NT2/D1 (cell line): ENCODE data around the gene TENT4A.

Experiments
- DNase-seq: peaks from one replicate; pipeline ENCODE4 v3.0.0-alpha.2; 2011; ENCODE audit warnings: low read depth, low spot score
- H3K27me3 ChIP-seq: 2 replicates; pipeline ENCODE4 v1.6.0; 2011; ENCODE audit warnings: mild to moderate bottlenecking; ENCODE audit not compliant: insufficient read length, insufficient read depth
- H3K36me3 ChIP-seq: 2 replicates; pipeline ENCODE4 v1.6.1; 2011; ENCODE audit warnings: mild to moderate bottlenecking, low read length, mixed read lengths; ENCODE audit not compliant: insufficient read depth, insufficient read length
- H3K4me1 ChIP-seq: 2 replicates; pipeline ENCODE4 v1.5.1; 2011; ENCODE audit not compliant: insufficient read depth, insufficient read length
- H3K4me3 ChIP-seq: 2 replicates; pipeline ENCODE4 v1.5.1; 2011; ENCODE audit warnings: low read depth; ENCODE audit not compliant: insufficient read length
- H3K9ac ChIP-seq: 2 replicates; pipeline ENCODE4 v1.6.0; 2011; ENCODE audit warnings: low read depth; ENCODE audit not compliant: insufficient read length
- H3K9me3 ChIP-seq: 2 replicates; pipeline ENCODE4 v1.5.1; 2011; ENCODE audit warnings: mild to moderate bottlenecking, low read length; ENCODE audit not compliant: insufficient read depth
- SUZ12 ChIP-seq: IDR thresholded peaks from 2 replicates; pipeline ENCODE4 v1.6.1; 2011; ENCODE audit not compliant: insufficient read length, insufficient read depth; ENCODE audit errors: extremely low read depth
- YY1 ChIP-seq: IDR thresholded peaks from 2 replicates; pipeline ENCODE4 v1.6.1; 2011; ENCODE audit not compliant: insufficient read length, insufficient read depth
- ZNF274 ChIP-seq: IDR thresholded peaks from 2 replicates; pipeline ENCODE4 v1.6.1; 2011; ENCODE audit warnings: mild to moderate bottlenecking, low read depth, low read length

TENT4A gene

DNA sequence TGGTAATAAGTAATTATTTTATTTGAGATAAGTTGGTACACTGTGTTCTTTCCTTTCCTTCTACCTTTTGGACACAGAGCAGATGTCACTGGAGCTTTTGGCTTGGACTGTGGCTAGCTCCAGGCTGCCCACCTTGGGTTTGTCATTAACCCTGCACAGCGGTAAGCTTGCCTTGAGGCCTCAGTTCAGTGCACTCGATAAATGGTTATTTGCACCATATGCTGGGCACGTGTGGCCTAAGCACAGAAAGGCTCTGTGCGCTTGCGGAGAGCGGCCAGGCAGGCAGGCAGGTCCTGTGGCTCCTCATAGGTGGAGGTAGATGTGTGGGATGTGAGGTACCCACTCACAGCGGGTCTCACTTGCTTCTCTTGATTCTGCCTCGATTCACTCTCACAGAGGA, 30.0 kb upstream of the TENT4A start:
- H3K9ac ChIP-seq: no peak overlapping the region
- peaks cover 29% of the 10 kb centered on the region for H3K27me3 ChIP-seq
- no peak overlapping the region for H3K4me3 ChIP-seq
- H3K9me3 ChIP-seq: no peaks in the 10 kb centered on the region
- H3K4me1 ChIP-seq: no peaks in the 10 kb centered on the region
- TF ChIP-seq SUZ12: no peak
- no peak for TF ChIP-seq YY1
- TF ChIP-seq ZNF274: no peak
- no peak for DNase-seq
- no peaks in the 10 kb centered on the region for H3K36me3 ChIP-seq

DNA sequence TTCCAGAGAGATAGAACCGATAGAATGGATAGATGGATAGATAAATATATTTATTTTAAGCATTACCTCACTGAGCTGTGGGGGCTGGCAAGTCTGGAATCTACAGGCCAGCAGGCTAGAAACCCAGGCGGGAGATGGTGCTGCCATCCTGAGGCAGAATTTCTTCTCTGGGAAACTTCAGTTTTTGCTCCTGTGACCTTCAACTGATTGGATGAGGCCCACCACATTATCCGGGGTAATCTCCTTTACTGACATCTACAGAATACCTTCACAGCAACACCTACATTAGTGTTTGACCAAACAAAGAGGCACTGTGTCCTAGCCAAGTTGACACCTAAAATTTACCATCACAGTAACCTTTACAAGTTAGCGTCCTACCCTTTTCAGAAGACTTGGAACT, 29.2 kb upstream of the TENT4A start:
- Histone ChIP-seq H3K4me3 (no peak overlapping the region), H3K9me3 (no peaks in the 10 kb centered on the region), H3K27me3 (peaks cover 34% of the 10 kb centered on the region), H3K4me1 (no peaks in the 10 kb centered on the region), H3K9ac (no peak overlapping the region), H3K36me3 (no peaks in the 10 kb centered on the region)
- no peak for DNase-seq
- TF ChIP-seq YY1 (no peak), SUZ12 (no peak), ZNF274 (no peak)

DNA sequence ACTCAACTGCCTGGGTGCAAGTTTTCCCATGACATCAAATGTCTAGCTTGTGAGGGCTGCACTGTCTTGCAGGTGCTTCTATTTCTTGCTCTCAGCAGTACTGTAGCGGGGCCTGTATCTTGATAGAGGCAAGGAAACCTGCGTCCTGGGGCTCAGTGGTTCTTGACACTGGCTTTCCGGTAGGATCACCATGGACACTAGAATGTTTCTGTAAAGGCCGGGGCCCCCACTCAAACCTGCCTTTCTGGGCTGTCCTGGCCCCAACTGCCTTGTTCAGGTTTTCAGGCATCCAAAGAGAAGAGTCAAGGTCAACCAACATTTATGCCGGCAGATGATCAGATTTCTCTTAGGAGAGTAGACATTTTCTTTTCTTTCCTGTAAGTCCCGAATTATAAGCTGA, 26.7 kb upstream of the TENT4A start:
- no peak overlapping the region for H3K4me3 ChIP-seq

DNA sequence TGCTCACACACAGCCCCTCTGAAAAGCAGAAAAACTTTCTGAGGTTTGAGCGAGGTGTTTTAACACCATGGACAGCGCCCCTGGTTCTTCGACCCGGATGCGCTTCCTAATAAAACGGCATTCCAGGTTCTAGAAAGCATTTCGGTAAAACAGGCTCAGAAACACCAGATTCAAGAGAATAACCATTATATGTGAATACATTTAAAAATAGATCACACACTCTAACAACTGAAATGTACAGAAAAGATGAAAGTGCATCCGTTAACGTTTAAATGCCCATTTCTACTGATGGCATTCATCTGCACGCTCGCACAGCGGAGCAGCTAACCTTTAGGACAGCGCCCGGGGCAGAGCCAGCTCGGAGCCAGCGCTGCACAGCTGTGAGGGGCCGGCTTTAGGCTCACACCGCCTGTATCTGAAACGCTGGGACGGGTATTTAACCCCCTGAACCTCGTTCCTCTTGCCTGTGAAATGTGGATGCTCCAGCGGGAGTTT, 26.3 kb upstream of the TENT4A start:
- peak; percentile 36 for DNase-seq
- H3K9ac ChIP-seq: peak overlapping the region; percentile 10
- peak overlapping the region; percentile 9 for H3K4me3 ChIP-seq
- H3K36me3 ChIP-seq: no peaks in the 10 kb centered on the region
- no peak for TF ChIP-seq ZNF274
- TF ChIP-seq YY1: no peak
- TF ChIP-seq SUZ12: no peak
- H3K9me3 ChIP-seq: no peaks in the 10 kb centered on the region
- H3K27me3 ChIP-seq: peaks cover 34% of the 10 kb centered on the region
- no peaks in the 10 kb centered on the region for H3K4me1 ChIP-seq

More for the DNA sequence above, 26.7 kb upstream of the TENT4A start:
- Histone ChIP-seq H3K36me3 (no peaks in the 10 kb centered on the region), H3K9me3 (no peaks in the 10 kb centered on the region), H3K27me3 (peaks cover 34% of the 10 kb centered on the region), H3K9ac (no peak overlapping the region), H3K4me1 (no peaks in the 10 kb centered on the region)
- TF ChIP-seq ZNF274: no peak
- no peak for TF ChIP-seq SUZ12
- TF ChIP-seq YY1: no peak
- no peak for DNase-seq

DNA sequence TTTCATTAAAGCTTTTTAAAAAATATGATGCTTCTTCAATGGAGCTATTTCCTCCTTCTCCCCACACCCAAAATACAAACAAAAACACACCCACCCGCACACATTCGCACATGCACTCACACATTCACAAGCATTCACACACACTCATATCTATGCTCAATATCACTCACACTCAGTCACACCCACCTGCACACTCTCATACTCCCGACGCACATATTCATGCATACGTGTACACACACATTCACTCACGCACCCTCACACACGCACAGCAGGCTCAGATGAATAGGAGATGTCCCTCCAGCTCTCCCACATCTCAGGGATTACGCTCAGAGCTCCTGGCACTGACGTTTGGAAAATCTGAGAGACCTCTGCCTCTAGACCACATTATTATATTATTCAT, 25.7 kb upstream of the TENT4A start:
- H3K4me3 ChIP-seq: no peak overlapping the region
- TF ChIP-seq YY1 (no peak), ZNF274 (no peak), SUZ12 (no peak)

DNA sequence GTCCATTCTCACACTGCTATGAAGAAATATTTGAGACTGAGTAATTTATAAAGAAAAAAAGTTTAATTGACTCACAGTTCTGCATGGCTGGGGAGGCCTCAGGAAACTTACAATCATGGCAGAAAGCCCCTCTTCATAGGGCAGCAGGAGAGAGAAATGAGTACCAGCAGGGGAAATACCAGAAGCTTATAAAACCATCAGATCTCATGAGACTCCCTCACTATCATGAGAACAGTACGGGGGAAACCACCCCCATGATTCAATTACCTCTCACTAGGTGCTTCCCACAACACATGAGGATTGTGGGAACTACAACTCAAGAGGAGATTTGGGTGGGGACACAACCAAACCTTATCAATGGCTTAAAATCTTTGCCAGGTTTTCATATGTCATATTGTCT, 20.3 kb upstream of the TENT4A start:
- no peak overlapping the region for H3K4me3 ChIP-seq
- TF ChIP-seq YY1 (no peak), ZNF274 (no peak), SUZ12 (no peak)
- peaks cover 9% of the 10 kb centered on the region for H3K27me3 ChIP-seq
- H3K9me3 ChIP-seq: no peaks in the 10 kb centered on the region
- H3K9ac ChIP-seq: no peak overlapping the region
- no peaks in the 10 kb centered on the region for H3K36me3 ChIP-seq
- DNase-seq: no peak
- H3K4me1 ChIP-seq: no peaks in the 10 kb centered on the region

More for the DNA sequence above, 25.7 kb upstream of the TENT4A start:
- no peaks in the 10 kb centered on the region for H3K4me1 ChIP-seq
- no peaks in the 10 kb centered on the region for H3K9me3 ChIP-seq
- peaks cover 34% of the 10 kb centered on the region for H3K27me3 ChIP-seq
- H3K36me3 ChIP-seq: no peaks in the 10 kb centered on the region
- peak overlapping the region; percentile 10 for H3K9ac ChIP-seq
- no peak for DNase-seq

DNA sequence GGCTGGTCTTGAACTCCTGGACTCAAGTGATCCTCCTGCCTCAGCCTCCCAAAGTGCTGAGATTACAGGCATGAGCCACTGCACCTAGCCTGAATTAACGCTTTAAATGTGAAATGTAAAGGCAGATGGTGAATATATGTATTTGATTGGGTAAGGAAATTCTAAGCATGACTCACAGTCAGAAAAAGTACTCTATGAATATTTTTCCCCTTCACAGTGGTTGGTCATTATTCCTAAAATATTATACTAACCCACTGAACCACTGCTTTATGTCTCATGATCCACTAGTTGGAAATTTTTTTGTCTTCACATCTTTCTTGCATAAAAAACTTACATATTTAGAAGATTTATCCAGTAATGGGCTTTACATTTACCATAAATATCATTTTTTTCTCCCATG, 14.5 kb upstream of the TENT4A start:
- no peak overlapping the region for H3K4me3 ChIP-seq
- no peaks in the 10 kb centered on the region for H3K9me3 ChIP-seq
- DNase-seq: no peak
- TF ChIP-seq SUZ12: no peak
- no peak for TF ChIP-seq ZNF274
- TF ChIP-seq YY1: no peak
- H3K4me1 ChIP-seq: peaks cover 9% of the 10 kb centered on the region
- H3K9ac ChIP-seq: no peak overlapping the region
- no peaks in the 10 kb centered on the region for H3K27me3 ChIP-seq
- no peaks in the 10 kb centered on the region for H3K36me3 ChIP-seq

DNA sequence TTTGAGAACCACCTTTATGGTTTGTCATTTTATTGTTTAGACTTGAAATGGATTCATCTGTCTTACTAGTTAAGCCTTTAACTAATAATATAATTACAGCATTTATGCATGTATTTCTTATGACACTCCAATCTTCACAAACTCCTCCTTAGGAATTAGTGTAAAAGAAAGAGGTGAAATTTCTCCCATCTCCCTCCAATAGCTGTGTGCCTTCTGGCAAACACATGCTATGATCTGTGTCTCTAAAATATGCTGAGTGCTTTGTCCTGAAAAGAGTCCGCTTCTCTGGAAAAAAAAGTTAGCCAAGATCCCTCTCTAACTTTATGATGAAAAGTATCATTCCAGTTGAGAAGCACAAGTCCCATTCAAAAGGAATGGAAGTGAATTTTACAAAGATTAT, 13.9 kb upstream of the TENT4A start:
- H3K9ac ChIP-seq: no peak overlapping the region
- no peak overlapping the region for H3K4me3 ChIP-seq
- TF ChIP-seq ZNF274 (no peak), YY1 (no peak), SUZ12 (no peak)
- no peak for DNase-seq
- peaks cover 9% of the 10 kb centered on the region for H3K4me1 ChIP-seq
- no peaks in the 10 kb centered on the region for H3K9me3 ChIP-seq
- no peaks in the 10 kb centered on the region for H3K27me3 ChIP-seq
- H3K36me3 ChIP-seq: no peaks in the 10 kb centered on the region
